Measurements from ENCODE around the gene CHCHD10. TPM values are rescaled to one million over a fixed set of nuclear protein-coding genes. Genes with fewer than 3 reads are reported as not detected.
A peak's percentile ranks its signal among the peaks of the same experiment; 100 is the strongest.

CHCHD10 gene
- total and polyA plus RNA-seq, 2 of the 13 experiments (the other 11 are each of a cell fraction or from before 2014, with no cell fraction given) = 37.0 to 62.8 TPM

DNA sequence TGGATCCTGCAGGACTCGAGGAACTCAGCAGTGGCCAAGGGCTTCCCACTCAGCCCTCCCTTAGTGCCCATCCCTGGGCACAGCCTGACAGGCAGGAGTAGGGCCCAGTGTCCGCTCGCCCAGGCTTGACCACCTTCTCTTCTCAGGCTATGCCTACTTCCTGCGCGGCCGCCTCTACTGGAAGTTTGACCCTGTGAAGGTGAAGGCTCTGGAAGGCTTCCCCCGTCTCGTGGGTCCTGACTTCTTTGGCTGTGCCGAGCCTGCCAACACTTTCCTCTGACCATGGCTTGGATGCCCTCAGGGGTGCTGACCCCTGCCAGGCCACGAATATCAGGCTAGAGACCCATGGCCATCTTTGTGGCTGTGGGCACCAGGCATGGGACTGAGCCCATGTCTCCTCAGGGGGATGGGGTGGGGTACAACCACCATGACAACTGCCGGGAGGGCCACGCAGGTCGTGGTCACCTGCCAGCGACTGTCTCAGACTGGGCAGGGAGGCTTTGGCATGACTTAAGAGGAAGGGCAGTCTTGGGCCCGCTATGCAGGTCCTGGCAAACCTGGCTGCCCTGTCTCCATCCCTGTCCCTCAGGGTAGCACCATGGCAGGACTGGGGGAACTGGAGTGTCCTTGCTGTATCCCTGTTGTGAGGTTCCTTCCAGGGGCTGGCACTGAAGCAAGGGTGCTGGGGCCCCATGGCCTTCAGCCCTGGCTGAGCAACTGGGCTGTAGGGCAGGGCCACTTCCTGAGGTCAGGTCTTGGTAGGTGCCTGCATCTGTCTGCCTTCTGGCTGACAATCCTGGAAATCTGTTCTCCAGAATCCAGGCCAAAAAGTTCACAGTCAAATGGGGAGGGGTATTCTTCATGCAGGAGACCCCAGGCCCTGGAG lies 15.7 kb upstream of the CHCHD10 start (continued):
- TF ChIP-seq, protein P1, sequence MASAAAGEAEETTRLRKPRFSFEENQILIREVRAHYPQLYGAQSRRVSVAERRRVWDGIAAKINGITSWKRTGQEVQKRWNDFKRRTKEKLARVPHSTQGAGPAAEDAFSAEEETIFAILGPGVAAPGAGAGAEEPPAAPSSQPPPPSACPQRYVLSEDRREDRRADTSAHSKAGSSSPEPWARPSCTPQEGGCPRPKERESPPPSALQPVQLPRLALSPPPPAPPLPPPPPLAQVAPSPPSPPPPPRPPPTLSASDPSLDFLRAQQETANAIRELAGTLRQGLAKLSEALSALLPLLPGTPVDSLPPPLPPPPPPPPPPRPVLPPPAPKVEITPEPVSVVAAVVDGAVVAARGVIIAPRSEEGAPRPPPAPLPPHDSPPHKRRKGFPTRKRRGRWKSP (CRISPR knock-in tag; IDR thresholded peaks at IDR 0.05) = 0 out of 2 replicates have a peak, but pooled peaks have one; percentile 5
- TF ChIP-seq ZNF274 (CRISPR knock-in tag; IDR thresholded peaks at IDR 0.05) = 0 out of 2 replicates have a peak, but pooled peaks have one; percentile 39
- TF ChIP-seq RARA (CRISPR knock-in tag; IDR thresholded peaks at IDR 0.05) = peak; percentile 40; the same call in 1 of the 2 replicates
- 0 out of 2 replicates have a peak, but pooled peaks have one; percentile 14 for TF ChIP-seq TMF1 (CRISPR knock-in tag; IDR thresholded peaks at IDR 0.05; ENCODE audit: low read depth)
- 0 out of 2 replicates have a peak, but pooled peaks have one; percentile 30 for TF ChIP-seq HNRNPL (IDR thresholded peaks at IDR 0.05; ENCODE audit: low read depth, low read length)
- 0 out of 2 replicates have a peak, but pooled peaks have one; percentile 21 for TF ChIP-seq ETV5 (CRISPR knock-in tag; IDR thresholded peaks at IDR 0.05; ENCODE audit: borderline replicate concordance)
- TF ChIP-seq FOSL1 (CRISPR knock-in tag; IDR thresholded peaks at IDR 0.05; ENCODE audit: borderline replicate concordance) = no peak
- TF ChIP-seq HHEX (CRISPR knock-in tag; IDR thresholded peaks at IDR 0.05) = no peak
- TF ChIP-seq ZNF713 (CRISPR knock-in tag; IDR thresholded peaks at IDR 0.05) = no peak
- TF ChIP-seq ERF (CRISPR knock-in tag; IDR thresholded peaks at IDR 0.05) = 0 out of 2 replicates have a peak, but pooled peaks have one; percentile 5
- TF ChIP-seq FOSL2 (CRISPR knock-in tag; IDR thresholded peaks at IDR 0.05) = 0 out of 2 replicates have a peak, but pooled peaks have one; percentile 2
- TF ChIP-seq, protein P2, sequence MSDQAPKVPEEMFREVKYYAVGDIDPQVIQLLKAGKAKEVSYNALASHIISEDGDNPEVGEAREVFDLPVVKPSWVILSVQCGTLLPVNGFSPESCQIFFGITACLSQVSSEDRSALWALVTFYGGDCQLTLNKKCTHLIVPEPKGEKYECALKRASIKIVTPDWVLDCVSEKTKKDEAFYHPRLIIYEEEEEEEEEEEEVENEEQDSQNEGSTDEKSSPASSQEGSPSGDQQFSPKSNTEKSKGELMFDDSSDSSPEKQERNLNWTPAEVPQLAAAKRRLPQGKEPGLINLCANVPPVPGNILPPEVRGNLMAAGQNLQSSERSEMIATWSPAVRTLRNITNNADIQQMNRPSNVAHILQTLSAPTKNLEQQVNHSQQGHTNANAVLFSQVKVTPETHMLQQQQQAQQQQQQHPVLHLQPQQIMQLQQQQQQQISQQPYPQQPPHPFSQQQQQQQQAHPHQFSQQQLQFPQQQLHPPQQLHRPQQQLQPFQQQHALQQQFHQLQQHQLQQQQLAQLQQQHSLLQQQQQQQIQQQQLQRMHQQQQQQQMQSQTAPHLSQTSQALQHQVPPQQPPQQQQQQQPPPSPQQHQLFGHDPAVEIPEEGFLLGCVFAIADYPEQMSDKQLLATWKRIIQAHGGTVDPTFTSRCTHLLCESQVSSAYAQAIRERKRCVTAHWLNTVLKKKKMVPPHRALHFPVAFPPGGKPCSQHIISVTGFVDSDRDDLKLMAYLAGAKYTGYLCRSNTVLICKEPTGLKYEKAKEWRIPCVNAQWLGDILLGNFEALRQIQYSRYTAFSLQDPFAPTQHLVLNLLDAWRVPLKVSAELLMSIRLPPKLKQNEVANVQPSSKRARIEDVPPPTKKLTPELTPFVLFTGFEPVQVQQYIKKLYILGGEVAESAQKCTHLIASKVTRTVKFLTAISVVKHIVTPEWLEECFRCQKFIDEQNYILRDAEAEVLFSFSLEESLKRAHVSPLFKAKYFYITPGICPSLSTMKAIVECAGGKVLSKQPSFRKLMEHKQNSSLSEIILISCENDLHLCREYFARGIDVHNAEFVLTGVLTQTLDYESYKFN (CRISPR knock-in tag; conservative IDR thresholded peaks at IDR 0.05) = peak; percentile 62; the same call in 1 of the 2 replicates
- 0 out of 2 replicates have a peak, but pooled peaks have one; percentile 30 for TF ChIP-seq ZNF670 (CRISPR knock-in tag; IDR thresholded peaks at IDR 0.05; ENCODE audit: borderline replicate concordance)
- TF ChIP-seq DNMT1 (CRISPR knock-in tag; IDR thresholded peaks at IDR 0.05) = no peak
- TF ChIP-seq, protein P3, sequence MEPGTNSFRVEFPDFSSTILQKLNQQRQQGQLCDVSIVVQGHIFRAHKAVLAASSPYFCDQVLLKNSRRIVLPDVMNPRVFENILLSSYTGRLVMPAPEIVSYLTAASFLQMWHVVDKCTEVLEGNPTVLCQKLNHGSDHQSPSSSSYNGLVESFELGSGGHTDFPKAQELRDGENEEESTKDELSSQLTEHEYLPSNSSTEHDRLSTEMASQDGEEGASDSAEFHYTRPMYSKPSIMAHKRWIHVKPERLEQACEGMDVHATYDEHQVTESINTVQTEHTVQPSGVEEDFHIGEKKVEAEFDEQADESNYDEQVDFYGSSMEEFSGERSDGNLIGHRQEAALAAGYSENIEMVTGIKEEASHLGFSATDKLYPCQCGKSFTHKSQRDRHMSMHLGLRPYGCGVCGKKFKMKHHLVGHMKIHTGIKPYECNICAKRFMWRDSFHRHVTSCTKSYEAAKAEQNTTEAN (CRISPR knock-in tag; conservative IDR thresholded peaks at IDR 0.05) = no peak
- no peak; the same call in 1 of the 2 replicates for TF ChIP-seq MXD4 (CRISPR knock-in tag; IDR thresholded peaks at IDR 0.05)
- TF ChIP-seq ZNF224 (CRISPR knock-in tag; IDR thresholded peaks at IDR 0.05) = no peak
- TF ChIP-seq ZNF431 (CRISPR knock-in tag; IDR thresholded peaks at IDR 0.05; ENCODE audit: borderline replicate concordance, low read depth) = no peak
- 0 out of 2 replicates have a peak, but pooled peaks have one; percentile 0 for TF ChIP-seq ZNF614 (CRISPR knock-in tag; IDR thresholded peaks at IDR 0.05; ENCODE audit: borderline replicate concordance)
